ENCODE data around the gene IFT57. TPM values are rescaled to one million over a fixed set of nuclear protein-coding genes. Genes with fewer than 3 reads are reported as not detected.

Gene IFT57
- total RNA-seq, 1 donor from 2014 or later, result 58.4 TPM

- no peak for TF ChIP-seq CTCF (conservative IDR thresholded peaks at IDR 0.05; ENCODE audit: low read depth, low read length)
- no peak for DNase-seq (ENCODE audit: low read depth)
- no peak overlapping the region for H3K4me3 ChIP-seq (ENCODE audit: low read depth, low read length)
Measured at GRCh38 chr3:108125153-108125543, 97.1 kb downstream of the IFT57 start.

GRCh38 chr3:108124337-108125152 lies 97.7 kb downstream of the IFT57 start:
- no peak for DNase-seq (ENCODE audit: low read depth)
- TF ChIP-seq CTCF (conservative IDR thresholded peaks at IDR 0.05; ENCODE audit: low read depth, low read length), result no peak

GRCh38 chr3:108123326-108123725 lies 98.9 kb downstream of the IFT57 start:
- no peak for TF ChIP-seq CTCF (conservative IDR thresholded peaks at IDR 0.05; ENCODE audit: low read depth, low read length)
- no peak overlapping the region for H3K4me3 ChIP-seq (ENCODE audit: low read depth, low read length)

More at GRCh38 chr3:108124337-108125152, 97.7 kb downstream of the IFT57 start:
- no peak overlapping the region for H3K4me3 ChIP-seq (ENCODE audit: low read depth, low read length)

DNA sequence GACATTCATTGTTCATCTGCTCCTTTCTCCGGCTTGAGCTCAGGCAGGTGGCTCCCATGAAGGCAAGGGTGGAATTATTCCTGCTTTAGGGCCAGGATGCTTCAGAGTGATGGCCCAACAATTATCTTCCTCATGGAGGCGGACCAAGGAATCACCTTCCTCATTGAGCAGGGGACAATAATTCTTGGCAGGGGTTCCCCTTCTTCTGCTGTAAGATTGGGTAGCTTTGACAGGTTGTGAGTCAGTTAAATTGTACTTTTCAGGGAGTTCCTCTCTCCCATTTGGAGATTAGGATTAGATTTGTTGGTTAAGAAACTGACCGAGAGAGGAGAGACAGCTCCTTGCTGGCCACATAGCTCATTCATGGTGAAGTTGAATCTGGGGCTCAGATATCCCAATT lies 99.9 kb downstream of the IFT57 start:
- H3K4me3 ChIP-seq (ENCODE audit: low read depth, low read length), result no peak overlapping the region
- no peak for DNase-seq (ENCODE audit: low read depth)
- no peak for TF ChIP-seq CTCF (conservative IDR thresholded peaks at IDR 0.05; ENCODE audit: low read depth, low read length)

More at GRCh38 chr3:108123326-108123725, 98.9 kb downstream of the IFT57 start:
- DNase-seq (ENCODE audit: low read depth), result no peak

DNA sequence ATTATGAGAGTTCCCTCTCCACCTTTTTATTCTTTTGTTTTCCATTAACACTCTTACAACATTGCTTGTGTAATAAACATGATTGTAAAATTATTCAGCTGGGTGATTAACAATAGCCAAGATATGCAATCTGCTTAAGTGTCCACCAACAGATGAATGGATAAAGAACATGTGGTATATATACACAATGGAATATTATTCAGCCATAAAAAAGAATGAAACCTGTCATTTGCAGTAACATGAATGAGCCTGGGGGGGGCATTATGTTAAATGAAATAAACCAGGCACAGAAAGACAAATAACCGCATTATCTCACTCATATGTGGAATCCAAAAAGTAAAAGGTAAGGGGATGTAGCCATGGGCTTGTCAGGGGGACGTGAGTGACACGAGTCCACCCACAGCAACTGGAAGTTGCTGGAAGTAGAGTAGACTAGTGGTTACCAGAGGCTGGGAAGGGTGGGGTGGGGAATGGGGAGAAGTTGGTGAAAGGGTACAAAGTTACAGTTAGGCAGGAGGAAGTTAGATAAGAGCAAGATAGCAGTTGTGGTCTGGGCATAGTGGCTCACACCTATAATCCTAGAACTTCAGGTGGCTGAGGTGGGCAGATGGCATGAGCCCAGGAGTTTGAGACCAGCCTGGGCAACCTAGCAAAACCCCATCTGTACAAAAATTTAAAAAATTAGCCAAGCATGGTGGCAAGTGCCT lies 102.7 kb downstream of the IFT57 start:
- TF ChIP-seq CTCF (conservative IDR thresholded peaks at IDR 0.05; ENCODE audit: low read depth, low read length), result no peak

DNA sequence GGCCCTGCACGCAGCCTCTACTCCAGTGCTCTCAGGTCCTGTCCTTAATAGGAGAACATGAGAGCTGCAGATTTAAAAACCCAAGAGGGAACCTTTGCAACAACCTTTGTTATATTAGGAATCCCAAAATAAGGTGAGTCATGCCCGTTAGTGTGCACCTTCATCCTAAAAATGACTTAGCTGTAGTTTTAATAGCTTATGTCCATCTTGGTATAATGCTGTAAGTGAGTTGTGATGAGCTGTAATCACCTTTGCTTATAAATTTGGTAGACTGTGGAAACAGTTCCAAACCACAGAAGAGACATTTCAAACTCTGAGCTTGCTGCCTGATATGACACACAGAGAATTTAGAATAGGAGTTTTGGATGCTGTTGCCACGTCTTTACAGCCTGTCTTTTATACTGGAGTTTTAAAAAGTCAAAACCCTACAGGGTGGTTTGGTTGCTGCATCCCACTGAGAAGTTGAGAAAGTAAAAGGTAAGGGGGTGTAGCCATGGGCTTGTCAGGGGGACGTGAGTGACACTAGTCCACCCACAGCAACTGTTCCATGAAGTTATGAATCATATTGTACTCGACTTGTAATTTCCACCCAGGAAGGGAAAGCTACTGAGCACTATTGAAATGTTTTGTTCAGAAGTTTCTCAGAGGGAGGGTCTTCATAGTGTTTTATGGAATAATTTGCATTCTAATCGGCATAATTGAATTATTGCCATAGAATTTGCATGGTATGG lies 104.0 kb downstream of the IFT57 start:
- no peak for DNase-seq (ENCODE audit: low read depth)
- TF ChIP-seq CTCF (conservative IDR thresholded peaks at IDR 0.05; ENCODE audit: low read depth, low read length), result no peak
- no peak overlapping the region for H3K4me3 ChIP-seq (ENCODE audit: low read depth, low read length)

More for the DNA sequence above, 102.7 kb downstream of the IFT57 start:
- H3K4me3 ChIP-seq (ENCODE audit: low read depth, low read length), result no peak overlapping the region
- DNase-seq (ENCODE audit: low read depth), result no peak
